ENCODE data around the gene ONECUT2. TPM values are rescaled to one million over a fixed set of nuclear protein-coding genes. Genes with fewer than 3 reads are reported as not detected.

The ONECUT2 gene
- total RNA-seq, 4 donors from 2014 or later, result under 0.01 to 0.09 (median 0.04) TPM; not detected in 1

GRCh38 chr18:57440331-57441070 is 5.3 kb downstream of the ONECUT2 start:
- Histone ChIP-seq H3K36me3 (no peaks in the 10 kb centered on the region), H3K4me3 (no peak overlapping the region), H3K27ac (no peak overlapping the region), H3K27me3 (peaks cover 44 to 100% (median 60%) of the 10 kb centered on the region in 4 donors), H3K9me3 (no peaks in the 10 kb centered on the region), H3K4me1 (peaks cover 21 to 59% (median 40%) of the 10 kb centered on the region in 3 donors)
- no peak for TF ChIP-seq POLR2A (IDR thresholded peaks at IDR 0.05)
- no peak for TF ChIP-seq CTCF (IDR thresholded peaks at IDR 0.05)
- DNase-seq, result no peak
- 3 to 16% methylated on average over 16 of the region's 60 CpGs for WGBS, 2 donors
- intact Hi-C loops (cut with DNase I), result no loop called here

- Histone ChIP-seq H3K4me1 (peaks cover 18 to 55% (median 33%) of the 10 kb centered on the region in 3 donors), H3K36me3 (no peaks in the 10 kb centered on the region), H3K9me3 (no peaks in the 10 kb centered on the region), H3K27me3 (peaks cover 39 to 100% (median 57%) of the 10 kb centered on the region in 4 donors), H3K4me3 (no peak overlapping the region), H3K27ac (no peak overlapping the region)
- 2 to 3% methylated on average over 14 to 28 of the region's 54 CpGs for WGBS, 2 donors
- TF ChIP-seq POLR2A (IDR thresholded peaks at IDR 0.05) (no peak), CTCF (IDR thresholded peaks at IDR 0.05) (no peak)
- intact Hi-C loops (cut with DNase I), result no loop called here
- DNase-seq, result no peak
Observed at GRCh38 chr18:57441071-57441794, 6.1 kb downstream of the ONECUT2 start.

GRCh38 chr18:57443247-57443646 is 8.1 kb downstream of the ONECUT2 start:
- TF ChIP-seq POLR2A (IDR thresholded peaks at IDR 0.05) (no peak), CTCF (IDR thresholded peaks at IDR 0.05) (no peak)
- Histone ChIP-seq H3K4me1 (peaks cover 4 to 34% (median 16%) of the 10 kb centered on the region in 3 donors), H3K4me3 (no peak overlapping the region), H3K27me3 (peaks cover 19 to 99% (median 38%) of the 10 kb centered on the region in 4 donors), H3K36me3 (no peaks in the 10 kb centered on the region), H3K27ac (no peak overlapping the region), H3K9me3 (no peaks in the 10 kb centered on the region)
- 14 to 18% methylated on average over 1 of the region's 1 CpG for WGBS, 2 donors
- intact Hi-C loops (cut with DNase I), result no loop called here
- no peak for DNase-seq

GRCh38 chr18:57443702-57444101 is 8.5 kb downstream of the ONECUT2 start:
- peaks cover 15 to 99% (median 34%) of the 10 kb centered on the region in 4 donors for H3K27me3 ChIP-seq
- no peak for TF ChIP-seq POLR2A (IDR thresholded peaks at IDR 0.05)
- TF ChIP-seq CTCF (IDR thresholded peaks at IDR 0.05), result no peak
- peaks cover 0 to 30% (median 13%) of the 10 kb centered on the region in 3 donors for H3K4me1 ChIP-seq

GRCh38 chr18:57444301-57444759 is 9.2 kb downstream of the ONECUT2 start:
- WGBS, 2 donors, result 35 to 50% methylated on average over 3 of the region's 3 CpGs
- intact Hi-C loops (cut with DNase I), result no loop called here
- no peak overlapping the region for H3K27ac ChIP-seq
- no peaks in the 10 kb centered on the region for H3K36me3 ChIP-seq
- H3K27me3 ChIP-seq, result peaks cover 12 to 99% (median 27%) of the 10 kb centered on the region in 4 donors
- H3K4me3 ChIP-seq, result no peak overlapping the region
- no peaks in the 10 kb centered on the region for H3K9me3 ChIP-seq
- TF ChIP-seq CTCF (IDR thresholded peaks at IDR 0.05), result no peak
- TF ChIP-seq POLR2A (IDR thresholded peaks at IDR 0.05), result no peak
- H3K4me1 ChIP-seq, result peaks cover 0 to 24% (median 13%) of the 10 kb centered on the region in 3 donors
- DNase-seq, result no peak

More at GRCh38 chr18:57443702-57444101, 8.5 kb downstream of the ONECUT2 start:
- no peaks in the 10 kb centered on the region for H3K9me3 ChIP-seq
- no peaks in the 10 kb centered on the region for H3K36me3 ChIP-seq
- no peak overlapping the region for H3K4me3 ChIP-seq
- H3K27ac ChIP-seq, result no peak overlapping the region
- DNase-seq, result no peak
- intact Hi-C loops (cut with DNase I), result no loop called here
- 27 to 37% methylated on average over 3 of the region's 3 CpGs for WGBS, 2 donors

Data from esophagus squamous epithelium (tissue), 5 donors.